GM18858 (cell line): Measurements from ENCODE around the gene NRXN3.

ENCODE experiments used
- ATAC-seq: cut with Tn5 transposase; IDR thresholded peaks from one replicate; pipeline ENCODE4 v1.9.1; 2021; ENCODE audit not compliant: unreplicated experiment

Gene NRXN3

GRCh38 chr14:79583738-79584408 is 1413.7 kb downstream of the NRXN3 start:
- no peak for ATAC-seq

DNA sequence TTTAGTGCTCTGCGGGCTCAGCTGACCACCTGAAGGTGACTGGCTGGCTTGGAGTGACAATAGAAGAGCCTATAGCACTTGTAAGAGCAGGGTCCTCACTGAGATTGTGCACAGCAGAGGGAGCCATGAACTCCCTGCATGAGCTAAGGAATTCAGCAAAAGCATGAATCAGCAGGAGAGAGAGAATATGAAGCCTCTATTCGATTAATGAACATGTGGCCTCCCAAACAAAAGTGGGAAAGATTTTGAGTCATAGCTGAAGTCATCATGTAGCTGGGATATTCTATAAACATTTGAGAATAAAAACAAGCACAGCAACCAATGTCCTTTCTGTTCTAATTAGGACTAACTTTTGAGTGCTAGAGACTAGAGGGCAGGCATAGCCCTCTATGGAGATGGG is 1414.5 kb downstream of the NRXN3 start:
- no peak for ATAC-seq

DNA sequence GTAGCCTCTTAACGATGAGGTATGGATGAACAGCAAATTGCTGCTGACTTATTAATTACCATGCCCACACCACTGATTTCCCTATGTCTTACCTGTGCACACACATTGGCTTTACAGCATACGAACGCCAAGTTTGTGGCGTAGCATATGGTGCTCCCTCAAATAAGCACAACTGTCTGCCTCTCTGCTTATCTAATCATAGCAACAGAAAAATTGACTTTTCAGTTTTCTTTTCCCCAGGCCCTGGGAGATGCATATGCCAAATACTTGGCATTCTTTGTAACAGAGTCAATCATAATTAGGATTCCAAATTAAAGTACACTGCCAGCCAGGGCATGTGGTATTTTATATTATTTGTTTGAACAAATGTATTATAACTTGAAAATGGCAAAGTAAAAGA is 1415.7 kb downstream of the NRXN3 start:
- ATAC-seq = no peak

GRCh38 chr14:79586416-79586815 is 1416.2 kb downstream of the NRXN3 start:
- no peak for ATAC-seq

- ATAC-seq = no peak
Observed at GRCh38 chr14:79586989-79587598, 1416.9 kb downstream of the NRXN3 start.

- ATAC-seq = no peak
Observed at GRCh38 chr14:79587875-79588274, 1417.7 kb downstream of the NRXN3 start.

GRCh38 chr14:79588398-79588797 is 1418.2 kb downstream of the NRXN3 start:
- ATAC-seq = no peak

DNA sequence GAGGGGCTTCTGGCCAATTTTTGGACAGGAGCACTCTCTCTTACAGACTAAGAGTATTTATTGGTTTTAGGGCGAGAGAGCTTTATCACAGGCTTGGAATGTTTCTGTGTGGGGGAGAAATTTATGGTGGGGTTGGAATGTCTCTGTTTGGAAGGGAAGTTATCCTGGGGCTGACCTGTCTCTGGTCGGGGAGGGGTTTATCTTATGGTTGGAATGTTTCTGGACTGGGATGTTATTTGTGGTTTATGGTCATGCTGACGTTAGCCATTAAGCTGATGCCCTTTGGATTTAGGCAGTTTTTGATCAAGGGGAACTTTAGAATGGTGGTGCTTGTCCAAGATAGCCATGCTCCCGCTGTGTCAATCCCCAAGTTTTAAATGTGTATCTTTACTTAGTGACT is 1426.4 kb downstream of the NRXN3 start:
- no peak for ATAC-seq

- no peak for ATAC-seq
Observed at GRCh38 chr14:79597566-79597965, 1427.4 kb downstream of the NRXN3 start.

DNA sequence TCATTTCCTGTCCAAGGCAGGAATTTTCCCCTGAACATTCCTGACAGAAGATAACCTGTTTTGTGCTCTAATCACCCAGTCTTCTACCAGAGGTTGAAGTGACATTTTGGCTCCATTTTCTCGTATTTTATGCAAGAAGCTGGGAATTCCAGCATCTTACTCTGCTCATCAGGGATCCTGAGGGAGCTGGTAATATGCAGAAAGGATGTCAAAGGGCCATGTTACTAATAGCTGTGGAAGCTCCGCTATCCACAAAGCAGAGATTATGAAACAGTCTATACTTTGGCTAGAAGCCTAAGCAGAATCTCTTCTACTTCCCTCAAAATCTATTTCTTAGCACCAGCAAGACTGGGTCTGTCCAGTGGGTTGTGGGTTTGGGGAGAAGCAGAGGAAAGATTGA is 1428.2 kb downstream of the NRXN3 start:
- no peak for ATAC-seq

- ATAC-seq = no peak
Observed at GRCh38 chr14:79599239-79599638, 1429.1 kb downstream of the NRXN3 start.

- no peak for ATAC-seq
Observed at GRCh38 chr14:79600406-79600805, 1430.2 kb downstream of the NRXN3 start.

DNA sequence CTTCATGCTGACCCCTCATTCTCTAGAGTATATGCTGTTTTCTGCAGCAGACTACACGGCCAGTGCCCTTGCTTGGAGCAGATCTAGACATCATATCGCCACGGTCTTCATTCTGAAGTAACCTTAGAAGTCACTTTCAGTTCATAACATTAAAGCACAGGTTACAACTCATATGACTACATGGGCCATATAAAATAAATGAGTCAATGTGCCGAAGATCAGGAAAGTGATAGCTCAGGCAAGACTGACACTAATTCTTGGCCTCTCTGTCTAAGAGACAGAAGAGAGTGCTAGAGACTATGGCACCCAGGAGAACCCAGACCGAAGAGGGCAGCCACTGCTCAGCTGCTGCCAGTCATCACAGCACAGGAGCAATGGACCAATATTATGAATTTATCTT is 1431.4 kb downstream of the NRXN3 start:
- no peak for ATAC-seq

- ATAC-seq = no peak
Observed at GRCh38 chr14:79602045-79602444, 1431.9 kb downstream of the NRXN3 start.

- no peak for ATAC-seq
Observed at GRCh38 chr14:79602742-79603141, 1432.6 kb downstream of the NRXN3 start.

DNA sequence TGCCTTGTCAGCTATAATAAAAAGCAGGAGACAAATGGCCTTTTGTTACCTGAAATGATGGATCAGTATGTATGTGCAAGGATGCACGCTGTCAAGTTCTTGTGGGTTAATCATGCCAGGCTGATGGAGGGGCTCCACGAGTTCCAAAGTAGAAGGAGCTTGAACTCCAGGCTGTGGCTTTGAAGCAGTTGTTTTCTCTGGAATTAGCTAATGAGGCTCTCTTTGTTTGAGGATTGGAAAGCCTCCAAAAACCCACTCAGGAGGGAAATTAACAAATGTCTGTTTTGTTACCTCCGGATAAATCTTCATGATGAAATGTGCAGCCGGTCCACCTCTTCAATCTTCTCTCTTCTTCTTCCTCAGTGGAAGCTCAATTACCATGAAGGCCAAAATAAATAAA is 1435.7 kb downstream of the NRXN3 start:
- no peak for ATAC-seq

GRCh38 chr14:79608446-79608845 is 1438.3 kb downstream of the NRXN3 start:
- ATAC-seq = no peak

DNA sequence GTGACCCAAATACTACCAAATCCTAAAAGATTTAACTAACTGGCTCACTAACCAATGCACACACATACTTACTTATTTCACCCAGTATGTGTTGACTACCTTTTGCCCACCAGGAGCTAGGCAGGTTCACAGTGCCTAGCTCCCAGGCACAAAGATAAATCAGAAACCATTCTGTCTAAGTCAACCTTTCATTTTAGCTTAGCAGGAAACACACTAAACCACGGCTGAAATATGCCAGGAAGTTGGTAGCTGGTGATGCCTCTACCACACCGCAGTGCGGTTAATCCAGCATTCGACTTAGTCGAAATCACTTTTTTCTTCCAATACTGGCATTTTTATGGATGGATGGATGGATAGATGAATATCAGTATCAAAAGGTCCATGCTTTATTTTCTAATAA is 1443.5 kb downstream of the NRXN3 start:
- no peak for ATAC-seq

DNA sequence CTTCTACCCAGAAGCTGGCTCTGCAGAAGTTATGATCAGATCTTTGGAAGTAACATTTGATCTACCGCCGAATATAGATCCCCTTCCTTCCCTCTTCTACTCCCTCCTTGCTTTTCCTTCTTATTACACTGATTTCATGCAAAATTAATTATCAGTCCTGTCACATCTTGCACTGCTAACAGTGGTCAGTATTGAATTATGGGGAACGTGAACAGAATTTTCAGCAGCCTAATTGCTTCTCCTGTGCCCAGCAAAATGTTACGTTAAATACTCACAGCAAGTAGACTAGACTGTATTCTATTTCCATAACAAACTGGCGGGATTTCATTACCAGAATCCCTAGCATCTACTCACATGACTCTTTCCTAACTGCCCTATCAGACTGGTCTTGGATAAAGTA is 1444.3 kb downstream of the NRXN3 start:
- ATAC-seq = no peak

DNA sequence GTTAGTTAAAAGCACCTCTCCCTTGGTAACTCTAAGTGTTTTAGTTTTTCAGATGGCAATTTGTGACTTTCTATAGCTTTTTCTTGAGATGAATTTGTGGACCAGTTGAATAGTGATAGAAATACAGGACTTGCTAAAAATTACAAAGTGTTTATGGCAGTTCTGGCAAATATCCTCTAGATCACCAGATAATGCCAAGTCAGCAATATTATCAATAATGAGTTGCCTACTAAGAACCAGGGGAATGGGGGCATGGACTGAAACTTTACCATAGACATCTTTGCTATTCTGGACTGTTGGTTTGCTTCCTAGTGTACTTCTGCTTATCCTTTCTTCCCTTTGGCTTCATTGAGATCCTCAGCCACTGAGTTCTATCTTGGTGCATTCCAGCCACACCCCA is 1456.9 kb downstream of the NRXN3 start:
- ATAC-seq = no peak

DNA sequence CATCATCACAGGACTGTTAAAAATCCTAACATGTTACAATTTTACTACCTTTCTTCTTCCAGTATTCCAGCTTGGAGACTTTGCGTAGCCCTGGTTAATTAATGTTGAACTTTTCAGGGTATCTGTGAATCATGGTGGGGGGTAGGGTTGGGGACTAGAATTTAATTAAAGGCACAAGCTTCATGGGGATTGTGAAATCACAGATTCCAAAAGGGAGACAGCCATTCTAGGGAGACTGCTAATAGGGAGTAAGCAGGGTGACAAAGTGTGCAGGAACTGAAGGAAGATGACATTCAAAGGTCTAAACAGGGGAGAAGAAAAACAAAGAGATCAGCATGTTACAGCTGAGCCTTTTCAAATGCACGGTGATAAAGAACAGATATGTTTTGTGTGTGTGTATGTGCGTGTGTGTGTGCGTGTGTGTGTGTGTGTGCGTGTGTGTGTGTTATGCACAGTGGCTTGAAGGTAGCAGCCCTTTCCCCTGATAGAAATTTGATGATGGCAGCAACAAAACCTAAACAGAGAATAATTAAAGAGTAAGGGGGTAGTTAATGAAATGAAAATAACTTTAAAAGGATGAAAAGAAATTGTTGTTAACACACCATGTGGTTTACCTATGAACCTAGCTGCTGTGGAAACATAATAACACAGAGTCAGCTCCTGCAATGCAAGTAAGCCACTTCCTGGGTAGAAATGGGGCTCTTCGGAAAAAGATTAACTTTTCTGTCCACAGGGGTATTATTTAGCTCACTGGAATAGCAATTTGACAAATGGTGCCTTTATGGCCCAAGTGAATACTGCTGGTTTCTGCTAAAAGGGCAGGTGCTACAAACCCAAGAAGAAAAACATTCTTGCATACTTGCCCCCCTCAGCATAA is 1459.5 kb downstream of the NRXN3 start:
- ATAC-seq = no peak
